Trophoblast cell (in vitro differentiated cells and primary cell): ENCODE measurements around the gene HRAS.

Experiments
- DNase-seq, 2 donors: peaks; one replicate each; pipeline ENCODE4 v3.0.0-alpha.2; 2016
- H2AFZ ChIP-seq: 2 replicates; pipeline ENCODE4 v1.6.1; 2013; ENCODE audit warnings: low read length, moderate library complexity, mild to moderate bottlenecking; ENCODE audit not compliant: insufficient read depth, poor library complexity
- H2AK5ac ChIP-seq: 2 replicates; pipeline ENCODE4 v1.6.1; 2013; ENCODE audit warnings: mild to moderate bottlenecking, low read length
- H2BK120ac ChIP-seq: 2 replicates; pipeline ENCODE4 v1.6.1; 2013; ENCODE audit warnings: low read length, mild to moderate bottlenecking, moderate library complexity; ENCODE audit not compliant: insufficient read depth, poor library complexity
- H2BK12ac ChIP-seq: 2 replicates; pipeline ENCODE4 v1.6.1; 2013; ENCODE audit warnings: mild to moderate bottlenecking, low read length, moderate library complexity
- H2BK5ac ChIP-seq: 2 replicates; pipeline ENCODE4 v1.6.1; 2013; ENCODE audit warnings: low read length, low read depth, moderate library complexity, mild to moderate bottlenecking; ENCODE audit not compliant: poor library complexity
- H3K14ac ChIP-seq: 2 replicates; pipeline ENCODE4 v1.6.1; 2013; ENCODE audit warnings: mild to moderate bottlenecking, low read length
- H3K18ac ChIP-seq: 2 replicates; pipeline ENCODE4 v1.6.1; 2013; ENCODE audit warnings: mild to moderate bottlenecking, low read length
- H3K23ac ChIP-seq: 2 replicates; pipeline ENCODE4 v1.6.1; 2013; ENCODE audit warnings: low read length
- H3K27ac ChIP-seq: 2 replicates; pipeline ENCODE4 v1.5.1; 2013; ENCODE audit warnings: low read depth, mild to moderate bottlenecking, inconsistent platforms, low read length, moderate library complexity
- H3K27me3 ChIP-seq: 2 replicates; pipeline ENCODE4 v1.6.1; 2013; ENCODE audit warnings: inconsistent platforms, mild to moderate bottlenecking, low read length, moderate library complexity; ENCODE audit not compliant: insufficient read depth
- H3K36me3 ChIP-seq, 2 experiments: 1 replicate in 1 of 2; 2 replicates in 1 of 2; pipeline ENCODE4 v1.6.1; 2013; ENCODE audit warnings: low read length in 2 of 2, mild to moderate bottlenecking in 2 of 2, moderate library complexity in 1 of 2; ENCODE audit not compliant: insufficient read depth in 2 of 2, control insufficient read depth in 1 of 2
- H3K4ac ChIP-seq: 2 replicates; pipeline ENCODE4 v1.6.1; 2013; ENCODE audit warnings: low read depth, mild to moderate bottlenecking, low read length, moderate library complexity
- H3K4me1 ChIP-seq, 2 experiments: 1 replicate in 1 of 2; 2 replicates in 1 of 2; pipeline ENCODE4 v1.6.1; 2013; ENCODE audit warnings: low read length in 2 of 2, mild to moderate bottlenecking in 2 of 2, moderate library complexity in 1 of 2; ENCODE audit not compliant: insufficient read depth in 2 of 2, control insufficient read depth in 1 of 2
- H3K4me2 ChIP-seq: 2 replicates; pipeline ENCODE4 v1.6.1; 2013; ENCODE audit warnings: inconsistent platforms, mild to moderate bottlenecking, low read length, moderate library complexity
- H3K4me3 ChIP-seq: 2 replicates; pipeline ENCODE4 v1.5.1; 2013; ENCODE audit warnings: mild to moderate bottlenecking, low read depth, low read length, inconsistent platforms
- H3K79me1 ChIP-seq: one replicate; pipeline ENCODE4 v1.6.1; 2013; ENCODE audit warnings: low read length
- H3K79me2 ChIP-seq: 2 replicates; pipeline ENCODE4 v1.6.1; 2013; ENCODE audit warnings: low read length, mild to moderate bottlenecking; ENCODE audit not compliant: control insufficient read depth, insufficient read depth, poor library complexity
- H3K9ac ChIP-seq: 2 replicates; pipeline ENCODE4 v1.6.1; 2013; ENCODE audit warnings: mild to moderate bottlenecking, low read length
- H3K9me3 ChIP-seq: 2 replicates; pipeline ENCODE4 v1.6.1; 2013; ENCODE audit warnings: low read depth, mild to moderate bottlenecking, control low read depth, inconsistent platforms, low read length; ENCODE audit not compliant: insufficient read depth
- H4K12ac ChIP-seq: 2 replicates; pipeline ENCODE4 v1.6.1; 2013; ENCODE audit warnings: low read depth, mild to moderate bottlenecking, low read length, moderate library complexity
- H4K8ac ChIP-seq: 2 replicates; pipeline ENCODE4 v1.6.1; 2013; ENCODE audit warnings: low read depth, mild to moderate bottlenecking, low read length, moderate library complexity
- H4K91ac ChIP-seq: one replicate; pipeline ENCODE4 v1.6.1; 2013; ENCODE audit warnings: low read depth, mild to moderate bottlenecking, low read length, moderate library complexity
- WGBS: extraction: QIAGEN DNeasy Blood & Tissue Kit; methylation state at CpG from one replicate; pipeline ENCODE4 v1.1.7; 2013; ENCODE audit warnings: missing lambda C conversion rate; ENCODE audit not compliant: insufficient read length, insufficient coverage; ENCODE audit errors: extremely low coverage; 5-methylcytosine and 5-hydroxymethylcytosine counted together

Gene HRAS

GRCh38 chr11:557328-558132, 22.2 kb upstream of the HRAS start:
- H3K4me3 ChIP-seq, result no peak overlapping the region
- no peak overlapping the region for H4K8ac ChIP-seq
- no peak overlapping the region for H2BK120ac ChIP-seq
- no peak overlapping the region for H3K23ac ChIP-seq
- no peak overlapping the region for H2AK5ac ChIP-seq
- H2BK12ac ChIP-seq, result no peak overlapping the region
- no peak overlapping the region for H4K91ac ChIP-seq
- H3K9ac ChIP-seq, result no peak overlapping the region
- H2BK5ac ChIP-seq, result no peak overlapping the region
- H3K79me2 ChIP-seq, result peaks cover 17% of the 10 kb centered on the region
- no peak overlapping the region for H3K27ac ChIP-seq
- no peak overlapping the region for H3K14ac ChIP-seq
- peaks cover 4% of the 10 kb centered on the region for H3K9me3 ChIP-seq
- peaks cover 23% of the 10 kb centered on the region for H3K79me1 ChIP-seq
- no peak overlapping the region for H4K12ac ChIP-seq
- peaks cover 30 to 36% of the 10 kb centered on the region in 2 experiments for H3K4me1 ChIP-seq
- H2AFZ ChIP-seq, result no peak overlapping the region
- no peak overlapping the region for H3K18ac ChIP-seq
- peaks cover 0 to 7% of the 10 kb centered on the region in 2 experiments for H3K36me3 ChIP-seq
- no CpG with 5 or more reads among the region's 24 CpGs for WGBS
- peaks cover 17% of the 10 kb centered on the region for H3K27me3 ChIP-seq
- no peak overlapping the region for H3K4me2 ChIP-seq
- DNase-seq, result no peak
- H3K4ac ChIP-seq, result no peak overlapping the region

DNA sequence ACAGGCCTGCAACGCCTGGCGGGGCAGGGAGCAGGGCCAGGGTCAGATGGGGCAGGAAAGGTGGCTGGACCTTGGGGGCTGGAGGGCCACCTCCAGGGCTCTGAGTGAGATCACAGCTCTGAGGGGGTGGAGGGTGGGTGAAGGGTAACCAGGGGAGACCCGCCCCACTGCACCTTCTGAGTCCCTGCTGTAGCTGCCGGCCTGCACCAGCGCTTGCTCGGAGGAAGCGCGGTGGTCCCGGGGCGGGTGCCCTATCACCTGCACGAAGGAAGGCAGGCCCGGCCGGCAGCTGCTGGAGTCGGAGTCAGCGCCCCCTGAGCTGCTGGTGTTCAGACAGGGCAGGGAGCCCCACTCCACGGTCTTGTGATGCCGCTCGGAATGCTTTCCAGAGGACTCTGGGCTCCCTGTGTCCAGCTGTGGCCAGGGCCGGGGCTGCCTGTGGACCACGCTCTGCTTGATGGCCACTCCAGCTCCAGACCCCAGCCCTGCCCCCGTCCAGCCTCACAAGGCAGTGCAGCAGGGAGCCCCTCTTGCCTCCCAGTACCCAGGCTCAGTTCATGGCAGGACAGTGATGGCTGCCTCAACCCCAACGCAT, 21.4 kb upstream of the HRAS start:
- no peak overlapping the region for H2BK120ac ChIP-seq
- H3K4me1 ChIP-seq, result peaks cover 23 to 29% of the 10 kb centered on the region in 2 experiments
- H3K4me2 ChIP-seq, result peak overlapping the region; percentile 67
- peaks cover 20% of the 10 kb centered on the region for H3K79me1 ChIP-seq
- H2AFZ ChIP-seq, result no peak overlapping the region
- H4K91ac ChIP-seq, result no peak overlapping the region
- no peak overlapping the region for H3K14ac ChIP-seq
- no peaks in the 10 kb centered on the region for H3K36me3 ChIP-seq
- H3K9ac ChIP-seq, result no peak overlapping the region
- no CpG with 5 or more reads among the region's 22 CpGs for WGBS
- H2BK12ac ChIP-seq, result no peak overlapping the region
- H3K79me2 ChIP-seq, result peaks cover 13% of the 10 kb centered on the region
- H2AK5ac ChIP-seq, result no peak overlapping the region
- H3K23ac ChIP-seq, result no peak overlapping the region
- H3K27me3 ChIP-seq, result peaks cover 17% of the 10 kb centered on the region
- H3K4ac ChIP-seq, result no peak overlapping the region
- H3K18ac ChIP-seq, result no peak overlapping the region
- no peak for DNase-seq
- peaks cover 4% of the 10 kb centered on the region for H3K9me3 ChIP-seq
- H2BK5ac ChIP-seq, result no peak overlapping the region
- H4K12ac ChIP-seq, result no peak overlapping the region
- no peak overlapping the region for H3K27ac ChIP-seq
- H4K8ac ChIP-seq, result no peak overlapping the region
- no peak overlapping the region for H3K4me3 ChIP-seq

- WGBS, result no CpG with 5 or more reads among the region's 104 CpGs
- no peak overlapping the region for H3K4me3 ChIP-seq
- no peak overlapping the region for H2BK5ac ChIP-seq
- H3K4me1 ChIP-seq, result peaks cover 20 to 25% of the 10 kb centered on the region in 2 experiments
- peak overlapping the region; percentile 67 for H3K4me2 ChIP-seq
- H4K91ac ChIP-seq, result peak overlapping the region; percentile 37
- H3K9me3 ChIP-seq, result peaks cover 2% of the 10 kb centered on the region
- no peak overlapping the region for H4K12ac ChIP-seq
- no peak overlapping the region for H2BK12ac ChIP-seq
- no peak overlapping the region for H2AFZ ChIP-seq
- no peak overlapping the region for H3K23ac ChIP-seq
- no peak overlapping the region for H3K27ac ChIP-seq
- no peak overlapping the region for H3K9ac ChIP-seq
- H3K14ac ChIP-seq, result no peak overlapping the region
- no peak overlapping the region for H4K8ac ChIP-seq
- no peak overlapping the region for H2BK120ac ChIP-seq
- H3K18ac ChIP-seq, result no peak overlapping the region
- no peak overlapping the region for H2AK5ac ChIP-seq
- H3K79me1 ChIP-seq, result peaks cover 13% of the 10 kb centered on the region
- H3K27me3 ChIP-seq, result peaks cover 17% of the 10 kb centered on the region
- peaks cover 6% of the 10 kb centered on the region for H3K79me2 ChIP-seq
- H3K4ac ChIP-seq, result no peak overlapping the region
- H3K36me3 ChIP-seq, result no peaks in the 10 kb centered on the region
- peak in 1 of 2 donors; percentile 48 for DNase-seq
These were observed 20.6 kb upstream of the HRAS start for GRCh38 chr11:555780-556661.

DNA sequence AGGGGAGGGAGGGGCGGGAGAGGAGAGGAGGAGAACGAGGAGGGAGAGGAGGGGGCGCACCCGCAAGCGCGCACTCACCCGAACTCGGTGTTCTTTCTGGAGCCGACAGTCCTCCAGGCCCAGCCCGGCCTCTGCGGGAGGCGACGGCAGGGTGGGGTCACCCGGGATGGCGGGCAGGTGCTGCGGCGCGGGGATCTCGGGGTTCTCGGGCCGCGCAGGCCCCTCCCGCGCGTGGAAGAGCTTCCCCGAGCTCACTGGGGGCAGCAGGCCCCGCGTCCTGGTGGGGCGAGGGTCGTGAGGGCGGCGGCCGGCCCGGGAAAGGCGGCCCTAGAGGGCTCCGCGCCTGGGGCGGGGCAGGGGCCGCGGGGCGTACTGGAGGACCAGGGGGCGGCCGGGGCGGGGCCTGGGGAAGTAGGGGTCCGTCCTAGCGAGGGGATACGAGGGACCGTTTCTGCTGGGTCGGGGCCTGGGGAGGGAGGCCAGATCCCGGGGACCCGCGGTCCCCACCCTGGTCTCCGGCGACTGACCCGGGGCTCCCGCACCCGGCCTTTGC, 19.9 kb upstream of the HRAS start:
- H2AK5ac ChIP-seq, result no peak overlapping the region
- no peak overlapping the region for H3K9ac ChIP-seq
- no peak overlapping the region for H2BK12ac ChIP-seq
- no peak overlapping the region for H2BK120ac ChIP-seq
- peaks cover 2% of the 10 kb centered on the region for H3K9me3 ChIP-seq
- peaks cover 3% of the 10 kb centered on the region for H3K79me2 ChIP-seq
- H3K23ac ChIP-seq, result no peak overlapping the region
- peak overlapping the region; percentile 60 for H3K14ac ChIP-seq
- H3K4me2 ChIP-seq, result peak overlapping the region; percentile 67
- H3K18ac ChIP-seq, result peak overlapping the region; percentile 24
- no peak overlapping the region for H4K8ac ChIP-seq
- DNase-seq, result no peak
- no peak overlapping the region for H2BK5ac ChIP-seq
- H3K79me1 ChIP-seq, result peaks cover 9% of the 10 kb centered on the region
- H2AFZ ChIP-seq, result peak overlapping the region; percentile 33
- H3K27ac ChIP-seq, result no peak overlapping the region
- H3K4ac ChIP-seq, result no peak overlapping the region
- H3K36me3 ChIP-seq, result no peaks in the 10 kb centered on the region
- no CpG with 5 or more reads among the region's 57 CpGs for WGBS
- H4K91ac ChIP-seq, result peak overlapping the region; percentile 37
- H3K4me3 ChIP-seq, result peak overlapping the region; percentile 53
- H3K27me3 ChIP-seq, result peaks cover 17% of the 10 kb centered on the region
- no peak overlapping the region for H4K12ac ChIP-seq
- H3K4me1 ChIP-seq, result peaks cover 20 to 24% of the 10 kb centered on the region in 2 experiments
